Measurements from ENCODE around the gene IFNG.
"Not testable (repeated sequence)": the region's sequence is repeated elsewhere in the genome, so short reads cannot be mapped to it uniquely, and the experiment has no call there.

The IFNG gene

GRCh38 chr12:68159681-68160304 is at the start of gene IFNG:
Gene IFNG (minus strand): TSS chr12:68159740. CDS start chr12:68159615, 125 bp downstream.
- DNase-seq (ENCODE audit: low read depth): no peak
- TF ChIP-seq, protein P1, sequence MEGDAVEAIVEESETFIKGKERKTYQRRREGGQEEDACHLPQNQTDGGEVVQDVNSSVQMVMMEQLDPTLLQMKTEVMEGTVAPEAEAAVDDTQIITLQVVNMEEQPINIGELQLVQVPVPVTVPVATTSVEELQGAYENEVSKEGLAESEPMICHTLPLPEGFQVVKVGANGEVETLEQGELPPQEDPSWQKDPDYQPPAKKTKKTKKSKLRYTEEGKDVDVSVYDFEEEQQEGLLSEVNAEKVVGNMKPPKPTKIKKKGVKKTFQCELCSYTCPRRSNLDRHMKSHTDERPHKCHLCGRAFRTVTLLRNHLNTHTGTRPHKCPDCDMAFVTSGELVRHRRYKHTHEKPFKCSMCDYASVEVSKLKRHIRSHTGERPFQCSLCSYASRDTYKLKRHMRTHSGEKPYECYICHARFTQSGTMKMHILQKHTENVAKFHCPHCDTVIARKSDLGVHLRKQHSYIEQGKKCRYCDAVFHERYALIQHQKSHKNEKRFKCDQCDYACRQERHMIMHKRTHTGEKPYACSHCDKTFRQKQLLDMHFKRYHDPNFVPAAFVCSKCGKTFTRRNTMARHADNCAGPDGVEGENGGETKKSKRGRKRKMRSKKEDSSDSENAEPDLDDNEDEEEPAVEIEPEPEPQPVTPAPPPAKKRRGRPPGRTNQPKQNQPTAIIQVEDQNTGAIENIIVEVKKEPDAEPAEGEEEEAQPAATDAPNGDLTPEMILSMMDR (IDR thresholded peaks at IDR 0.05; ENCODE audit: insufficient read depth, low read depth, low read length, missing control alignments): no peak
- no peak within 1 kb of the TSS for H3K4me3 ChIP-seq (ENCODE audit: low read length)

GRCh38 chr12:68209048-68209728 is 49.6 kb upstream of the IFNG start:
- not testable (repeated sequence) for DNase-seq (ENCODE audit: low read depth)

DNA sequence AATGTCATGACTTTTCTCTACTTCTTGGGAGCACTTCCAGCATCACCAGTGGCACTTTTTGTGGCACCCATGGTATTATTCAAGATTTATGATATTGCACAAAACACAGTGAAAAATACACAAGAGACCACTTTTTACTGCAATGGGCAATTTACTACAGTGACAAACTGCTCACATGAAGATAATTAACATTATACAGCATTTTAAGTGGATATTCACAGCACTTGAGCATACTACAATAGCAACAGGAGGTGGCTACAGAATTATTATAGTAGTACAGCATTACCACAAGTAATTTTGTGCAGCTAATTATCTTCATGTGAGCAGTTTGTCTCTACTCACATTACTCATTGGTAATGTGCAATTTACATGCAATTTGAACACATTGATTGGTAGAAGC is 47.7 kb upstream of the IFNG start:
- H3K4me3 ChIP-seq (ENCODE audit: low read length): no peak overlapping the region
- TF ChIP-seq, protein P1 (IDR thresholded peaks at IDR 0.05; ENCODE audit: insufficient read depth, low read depth, low read length, missing control alignments): no peak
- DNase-seq (ENCODE audit: low read depth): no peak

More at GRCh38 chr12:68209048-68209728, 49.6 kb upstream of the IFNG start:
- H3K4me3 ChIP-seq (ENCODE audit: low read length): not testable (repeated sequence)

- TF ChIP-seq, protein P1 (IDR thresholded peaks at IDR 0.05; ENCODE audit: insufficient read depth, low read depth, low read length, missing control alignments): no peak
- DNase-seq (ENCODE audit: low read depth): peak; percentile 12
Observed at GRCh38 chr12:68206446-68206845, 46.9 kb upstream of the IFNG start.

DNA sequence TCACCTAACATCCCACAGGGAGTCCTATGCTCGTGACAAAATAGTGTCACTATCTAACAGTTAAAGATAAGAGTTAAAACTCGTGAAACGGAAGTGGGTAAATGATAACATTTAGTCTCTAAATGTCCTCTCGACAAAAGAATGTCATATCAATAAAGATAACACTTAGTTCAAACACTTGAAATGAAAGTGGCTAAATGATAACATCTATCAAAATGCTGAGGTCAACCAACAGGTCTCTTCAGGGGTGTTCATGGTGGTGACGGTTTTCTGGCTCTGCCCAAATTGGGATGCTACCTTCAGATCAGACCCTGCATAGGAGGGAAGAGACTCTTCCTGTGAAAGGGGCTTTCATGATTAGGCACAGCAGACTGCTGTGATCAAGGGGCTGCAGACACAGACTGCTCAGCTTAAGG is 43.9 kb upstream of the IFNG start:
- TF ChIP-seq, protein P1 (IDR thresholded peaks at IDR 0.05; ENCODE audit: insufficient read depth, low read depth, low read length, missing control alignments): no peak
- no peak overlapping the region for H3K4me3 ChIP-seq (ENCODE audit: low read length)
- DNase-seq (ENCODE audit: low read depth): no peak

More at GRCh38 chr12:68206446-68206845, 46.9 kb upstream of the IFNG start:
- H3K4me3 ChIP-seq (ENCODE audit: low read length): no peak overlapping the region

GRCh38 chr12:68200854-68201253 is 41.3 kb upstream of the IFNG start:
- TF ChIP-seq, protein P1 (IDR thresholded peaks at IDR 0.05; ENCODE audit: insufficient read depth, low read depth, low read length, missing control alignments): no peak
- no peak overlapping the region for H3K4me3 ChIP-seq (ENCODE audit: low read length)
- DNase-seq (ENCODE audit: low read depth): no peak

DNA sequence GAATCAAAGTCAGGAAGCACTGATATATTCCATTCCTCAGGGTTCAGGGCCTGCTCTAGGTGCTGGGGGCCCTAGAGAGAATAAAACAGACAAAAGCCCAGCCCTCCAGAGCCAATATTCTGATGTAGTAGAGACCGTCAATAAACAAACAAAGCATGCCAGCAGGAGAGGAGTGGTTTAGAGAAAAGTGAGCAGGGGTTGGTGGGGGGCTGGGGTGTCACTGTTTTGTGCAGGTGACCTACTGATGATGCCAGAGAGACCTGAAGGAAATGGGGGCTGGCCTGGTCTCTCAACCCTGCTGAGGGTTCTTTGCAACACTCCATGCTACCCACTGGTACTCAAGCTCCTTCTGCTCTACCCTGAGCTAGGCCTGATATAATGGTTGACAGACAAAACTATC is 39.6 kb upstream of the IFNG start:
- H3K4me3 ChIP-seq (ENCODE audit: low read length): no peak overlapping the region
- no peak for DNase-seq (ENCODE audit: low read depth)
- TF ChIP-seq, protein P1 (IDR thresholded peaks at IDR 0.05; ENCODE audit: insufficient read depth, low read depth, low read length, missing control alignments): no peak
